HG03060 (cell line): ENCODE results near the gene NPAS4.
"Not testable (repeated sequence)": the region's sequence is repeated elsewhere in the genome, so short reads cannot be mapped to it uniquely, and the experiment has no call there.

Source experiments
- ATAC-seq: cut with Tn5 transposase; IDR thresholded peaks from one replicate; pipeline ENCODE4 v1.9.1; 2021; ENCODE audit warnings: low read depth, moderate number of reproducible peaks; ENCODE audit not compliant: unreplicated experiment

NPAS4 gene

GRCh38 chr11:66415423-66415822 lies 5.4 kb upstream of the NPAS4 start:
- no peak for ATAC-seq

DNA sequence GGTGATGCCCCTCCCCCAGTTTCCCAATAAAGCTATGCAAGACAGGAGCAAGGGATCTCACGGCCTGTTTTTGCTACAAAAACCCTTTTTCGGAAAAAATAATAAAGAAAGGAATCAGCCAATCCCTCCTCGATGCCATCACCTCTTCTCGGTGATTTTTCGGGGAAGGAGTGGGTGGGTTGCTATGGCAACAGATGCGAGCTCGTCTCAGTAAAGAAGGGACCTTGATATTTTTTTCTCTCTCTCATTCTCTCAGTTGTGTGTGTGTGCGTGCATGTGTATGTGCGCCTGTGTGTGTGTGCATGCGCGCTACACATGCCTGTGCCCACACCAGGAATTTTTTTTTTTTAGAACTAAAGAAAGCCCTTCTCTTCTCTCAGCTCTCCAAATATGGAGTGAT lies 3.8 kb upstream of the NPAS4 start:
- no peak for ATAC-seq

DNA sequence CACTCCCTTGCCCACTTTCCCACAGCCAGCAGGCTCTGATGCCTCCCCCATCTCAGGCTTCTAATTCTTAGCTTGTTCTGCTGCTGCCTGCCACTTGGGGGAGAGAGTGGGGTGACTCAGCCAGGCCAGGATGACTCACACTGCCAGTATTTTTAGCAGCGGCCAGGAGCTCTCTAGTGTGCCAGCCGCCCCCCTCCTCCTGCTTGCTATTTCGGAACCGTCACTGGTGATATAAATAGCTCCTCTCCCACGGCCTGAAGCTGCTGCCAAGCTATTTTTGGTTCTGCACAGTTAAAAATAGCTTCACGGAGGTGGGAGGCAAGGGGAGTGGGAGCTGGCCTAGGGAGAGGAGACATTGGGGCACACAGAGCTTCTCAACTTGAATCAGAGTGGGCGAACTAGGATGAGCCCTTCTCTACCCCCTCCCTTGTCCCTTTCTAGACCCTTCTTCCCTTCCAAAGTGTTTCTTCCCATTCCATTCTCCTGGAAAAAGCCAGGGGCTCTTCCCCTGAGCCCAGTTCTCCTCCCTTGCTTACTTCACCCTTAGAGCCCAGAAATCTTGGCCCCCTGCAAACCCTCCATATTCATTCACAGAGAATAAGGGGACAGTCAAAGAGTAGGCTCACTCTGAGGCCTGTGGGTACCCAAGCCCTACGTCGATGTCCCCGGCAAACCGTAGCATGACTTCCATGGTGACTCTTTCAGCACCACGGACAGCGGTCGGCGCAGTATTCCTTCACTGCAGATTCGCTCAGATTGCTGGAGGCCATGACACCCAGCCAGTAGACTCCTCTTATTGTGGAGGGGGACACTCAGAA lies 2.5 kb upstream of the NPAS4 start:
- no peak for ATAC-seq

- no peak for ATAC-seq
Measured at GRCh38 chr11:66418986-66419308, 1.9 kb upstream of the NPAS4 start.

DNA sequence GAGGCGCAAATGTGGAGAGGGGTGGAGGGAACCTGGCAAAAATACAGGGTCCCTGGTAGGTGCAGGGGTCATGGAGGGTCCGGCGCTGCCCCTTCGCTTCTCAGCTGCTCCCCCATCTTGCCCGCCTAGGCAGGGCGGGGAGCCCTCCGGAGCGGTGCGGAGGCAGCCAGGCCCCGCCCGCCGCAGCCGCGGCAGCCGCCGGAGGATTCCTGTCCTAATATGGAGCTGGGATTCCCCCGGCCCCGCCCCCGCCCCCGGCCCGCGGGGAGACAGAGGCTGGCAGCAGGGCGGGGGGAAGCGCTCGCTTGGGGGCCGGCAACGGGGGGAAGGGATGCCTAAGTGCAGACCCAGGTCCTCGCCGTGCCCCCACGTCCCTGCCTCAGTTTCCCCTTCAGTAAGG lies 1.0 kb upstream of the NPAS4 start:
- ATAC-seq = no peak

DNA sequence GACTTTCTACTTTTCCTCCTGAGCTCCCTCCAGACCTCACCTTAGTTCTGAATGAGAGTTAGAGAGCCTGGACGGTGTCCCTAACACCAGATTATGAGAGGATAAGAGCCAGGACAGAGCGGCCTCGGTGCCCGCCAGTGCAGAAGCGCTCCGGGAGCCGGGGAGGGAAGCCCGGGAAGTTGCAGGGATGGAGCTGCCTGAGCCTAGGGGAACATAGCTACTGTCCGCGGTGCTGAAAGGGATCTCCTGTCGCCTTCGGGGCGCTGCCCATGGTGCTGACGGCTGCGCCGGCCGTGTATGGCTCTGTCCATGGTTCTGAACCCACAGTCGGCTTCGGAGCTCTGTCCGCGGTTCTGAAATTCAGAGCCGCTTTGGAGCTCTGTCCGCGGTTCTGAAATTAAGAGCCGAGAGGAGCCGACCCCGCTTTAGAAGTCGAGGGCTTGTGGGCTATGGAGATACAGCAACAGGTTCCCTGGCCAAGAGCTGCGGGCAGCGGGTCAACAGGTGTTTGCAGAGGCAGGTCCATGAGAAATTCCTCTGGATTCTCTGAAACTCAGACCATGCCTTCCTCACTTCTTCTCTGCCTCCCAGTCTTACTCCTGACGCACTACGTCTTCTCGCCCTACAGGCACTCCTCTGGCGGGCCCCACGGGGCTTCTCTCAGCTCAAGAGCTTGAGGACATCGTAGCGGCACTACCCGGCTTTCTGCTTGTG lies 814 bp downstream of the NPAS4 start:
- ATAC-seq = no peak

GRCh38 chr11:66426314-66426713 lies 5.5 kb downstream of the NPAS4 start:
- ATAC-seq = no peak

- no peak for ATAC-seq
Measured at GRCh38 chr11:66428933-66429332, 8.1 kb downstream of the NPAS4 start.

DNA sequence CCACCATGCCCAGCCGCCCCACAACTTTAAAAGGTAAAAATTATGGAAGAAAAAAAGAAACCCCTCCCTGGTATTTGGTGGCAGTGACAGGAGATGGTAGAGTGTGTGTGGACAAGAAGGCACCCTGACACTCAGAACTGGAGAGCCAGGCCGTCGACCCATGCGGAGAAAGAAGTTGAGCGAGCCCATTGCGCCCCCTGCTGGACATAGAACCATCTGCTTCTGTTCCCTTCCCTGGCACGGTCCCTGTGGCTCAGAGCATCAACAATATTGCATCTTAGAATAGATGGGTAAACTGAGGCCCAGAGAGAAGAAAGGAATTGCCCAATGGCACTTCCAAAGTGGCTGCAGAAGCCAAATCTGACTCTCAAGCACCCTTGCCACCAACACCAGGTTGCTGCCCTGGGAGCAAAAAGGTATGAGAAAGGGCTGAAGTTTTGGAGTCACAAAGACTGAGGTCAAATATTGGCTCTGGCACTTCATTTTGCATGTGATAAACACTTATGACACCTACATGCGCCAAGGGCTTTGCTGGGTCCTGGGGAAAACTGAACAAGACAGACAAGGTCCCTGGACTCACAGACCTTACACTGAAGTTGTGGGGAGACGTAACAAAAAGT lies 9.3 kb downstream of the NPAS4 start:
- no peak for ATAC-seq

DNA sequence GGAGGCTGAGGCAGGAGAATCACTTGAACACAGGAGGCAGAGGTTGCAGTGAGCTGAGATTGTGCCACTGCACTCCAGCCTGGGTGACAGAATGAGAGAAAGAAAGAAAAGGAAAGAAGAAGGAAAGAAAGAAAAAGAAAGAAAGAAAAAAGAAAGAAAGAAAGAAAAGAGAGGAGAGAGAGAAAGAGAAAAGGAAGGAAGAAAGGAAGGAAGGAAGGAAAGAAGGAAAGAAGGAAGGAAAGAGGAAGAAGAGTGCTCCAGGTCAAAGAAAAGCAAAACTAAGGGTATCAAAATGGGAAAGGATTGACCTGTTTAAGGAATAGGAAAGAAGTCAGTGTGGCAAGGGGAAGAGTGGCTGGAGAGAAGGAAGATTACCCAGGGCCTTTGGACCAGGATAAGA lies 10.5 kb downstream of the NPAS4 start:
- ATAC-seq = not testable (repeated sequence)

DNA sequence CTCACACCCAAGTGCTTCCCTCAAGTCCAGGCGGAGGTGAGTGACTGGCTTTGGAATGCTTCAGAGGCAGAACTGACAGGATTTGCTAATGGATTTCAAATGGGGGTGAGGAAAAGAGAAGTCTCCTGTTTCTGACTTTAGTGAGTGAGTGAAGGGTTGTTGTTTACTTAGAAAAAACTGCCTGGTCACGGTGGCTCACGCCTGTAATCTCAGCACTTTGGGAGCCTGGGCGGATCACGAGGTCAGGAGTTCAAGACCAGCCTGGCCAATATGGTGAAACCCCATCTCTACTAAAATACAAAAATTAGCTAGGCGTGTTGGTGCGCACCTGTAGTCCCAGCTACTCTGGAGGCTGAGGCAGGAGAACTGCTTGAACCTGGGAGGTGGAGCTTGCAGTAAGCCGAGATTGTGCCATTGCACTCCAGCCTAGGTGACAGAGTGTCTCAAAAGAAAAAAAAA lies 11.1 kb downstream of the NPAS4 start:
- ATAC-seq = not testable (repeated sequence)

DNA sequence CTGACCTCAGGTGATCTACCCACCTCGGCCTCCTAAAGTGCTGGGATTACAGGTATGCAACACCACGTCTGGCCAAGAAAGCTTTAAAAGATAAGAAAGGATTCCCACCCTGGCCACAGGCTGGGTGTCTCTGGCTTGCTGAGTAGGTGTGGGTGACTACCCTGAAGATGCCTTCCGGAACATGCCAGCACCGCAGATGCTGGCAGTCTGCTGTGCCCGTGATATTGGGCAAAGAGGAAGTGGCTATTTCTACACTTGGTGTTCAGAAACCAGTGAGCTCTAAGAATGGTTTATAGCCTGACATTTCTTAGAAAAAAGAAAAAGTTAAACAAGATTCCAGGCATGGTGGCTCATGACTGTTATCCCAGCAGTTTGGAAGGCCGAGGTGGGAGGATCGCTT lies 11.8 kb downstream of the NPAS4 start:
- no peak for ATAC-seq

DNA sequence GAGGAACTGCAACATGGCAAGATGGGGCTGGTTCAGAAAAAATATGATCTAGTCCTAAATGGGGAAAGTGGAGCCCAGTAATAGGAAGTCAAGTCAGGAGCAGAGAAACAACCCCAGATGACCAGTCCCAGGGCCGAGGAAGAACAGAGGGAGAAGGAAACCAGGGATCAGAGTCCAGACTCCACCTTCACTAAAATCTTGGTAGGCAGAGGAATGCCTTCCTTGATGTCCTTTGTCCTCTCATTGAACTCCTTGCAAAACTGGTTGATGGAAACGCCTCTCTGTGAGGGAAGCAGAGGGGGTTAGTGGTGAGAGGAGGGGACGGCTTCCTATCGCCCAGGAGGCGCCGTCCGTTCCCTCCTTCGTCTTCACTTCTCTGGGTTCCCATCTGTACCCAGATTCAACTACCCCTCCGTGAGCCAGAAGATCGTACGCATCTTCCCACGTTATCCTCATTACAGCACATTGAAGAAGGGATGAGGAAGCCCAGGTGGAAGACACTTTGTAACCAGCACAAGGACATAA lies 17.2 kb downstream of the NPAS4 start:
- no peak for ATAC-seq

DNA sequence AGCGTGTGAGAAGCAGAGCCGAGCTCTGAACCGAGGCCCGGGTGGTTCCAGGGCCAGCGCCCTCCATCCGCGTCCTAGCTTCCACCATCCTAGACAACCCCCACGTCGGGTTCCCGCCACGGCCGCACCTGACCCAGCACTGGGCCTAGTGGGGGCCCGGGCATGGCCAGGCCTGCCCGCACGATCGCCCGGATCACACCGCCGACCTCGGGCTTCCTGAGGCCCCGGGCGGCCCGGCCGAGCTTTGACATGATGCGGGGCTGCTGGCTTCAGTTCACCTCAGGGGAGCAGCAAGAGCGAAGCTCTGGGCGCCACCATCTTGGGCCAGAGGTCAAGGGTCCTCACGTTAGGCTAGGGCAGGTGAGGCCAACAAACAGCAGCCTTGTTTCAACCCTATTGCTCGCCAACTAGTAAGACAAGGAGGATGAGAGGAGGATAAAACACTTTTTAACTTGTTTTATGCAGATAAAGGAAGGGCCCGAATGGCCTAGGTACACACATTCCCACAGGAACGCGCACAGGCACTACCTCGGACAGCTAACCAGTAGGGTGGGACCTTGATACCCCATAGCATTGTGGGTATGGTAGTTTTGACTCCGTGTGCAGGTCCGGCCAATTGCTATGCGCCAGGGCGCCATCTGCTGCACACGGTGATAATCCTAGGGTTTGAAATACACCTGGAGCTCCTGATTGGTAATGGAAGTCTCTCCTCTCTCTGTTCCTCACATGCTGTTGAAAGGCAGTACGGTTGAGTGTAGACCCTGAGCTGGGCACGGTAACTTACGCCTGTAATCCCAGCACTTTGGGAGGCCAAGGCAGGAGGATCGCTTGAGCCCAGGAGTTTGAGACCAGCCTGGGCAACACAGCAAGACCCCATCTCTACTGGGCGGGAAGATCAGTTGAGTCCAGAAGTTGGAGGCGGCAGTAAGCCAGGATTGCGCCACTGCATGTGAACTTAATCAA lies 17.9 kb downstream of the NPAS4 start, which contains the start of gene MRPL11:
MRPL11 (minus strand) TSS at position 345 of the 963 bp plus-strand sequence; CDS start at position 251, 94 bp downstream.
- ATAC-seq = peak; percentile 69

DNA sequence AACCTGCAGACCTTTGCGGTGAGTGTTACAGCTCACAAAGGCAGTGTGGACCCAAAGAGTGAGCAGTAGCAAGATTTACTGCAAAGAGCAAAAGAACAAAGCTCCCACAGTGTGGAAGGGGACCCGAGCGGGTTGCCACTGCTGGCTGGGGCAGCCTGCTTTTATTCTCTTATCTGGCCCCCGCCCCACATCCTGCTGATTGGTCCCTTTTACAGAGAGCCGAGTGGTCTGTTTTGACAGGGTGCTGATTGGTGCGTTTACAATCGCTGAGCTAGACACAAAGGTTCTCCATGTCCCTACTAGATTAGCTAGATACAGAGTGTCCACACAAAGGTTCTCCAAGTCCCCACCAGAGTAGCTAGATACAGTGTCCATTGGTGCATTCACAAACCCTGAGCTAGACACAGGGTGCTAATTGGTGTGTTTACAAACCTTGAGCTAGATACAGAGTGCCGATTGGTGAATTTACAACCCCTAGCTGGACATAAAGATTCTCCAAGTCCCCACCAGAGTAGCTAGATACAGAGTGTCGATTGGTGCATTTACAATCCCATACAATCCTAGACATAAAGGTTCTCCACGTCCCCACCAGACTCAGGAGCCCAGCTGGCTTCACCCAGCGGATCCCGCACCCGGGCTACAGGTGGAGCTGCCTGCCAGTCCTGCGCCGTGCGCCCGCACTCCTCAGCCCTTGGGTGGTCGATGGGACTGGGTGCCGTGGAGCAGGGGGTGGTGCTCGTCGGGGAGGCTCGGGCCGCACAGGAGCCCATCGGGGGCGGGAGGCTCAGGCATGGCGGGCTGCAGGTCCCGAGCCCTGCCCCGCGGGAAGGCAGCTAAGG lies 19.5 kb downstream of the NPAS4 start:
- not testable (repeated sequence) for ATAC-seq

DNA sequence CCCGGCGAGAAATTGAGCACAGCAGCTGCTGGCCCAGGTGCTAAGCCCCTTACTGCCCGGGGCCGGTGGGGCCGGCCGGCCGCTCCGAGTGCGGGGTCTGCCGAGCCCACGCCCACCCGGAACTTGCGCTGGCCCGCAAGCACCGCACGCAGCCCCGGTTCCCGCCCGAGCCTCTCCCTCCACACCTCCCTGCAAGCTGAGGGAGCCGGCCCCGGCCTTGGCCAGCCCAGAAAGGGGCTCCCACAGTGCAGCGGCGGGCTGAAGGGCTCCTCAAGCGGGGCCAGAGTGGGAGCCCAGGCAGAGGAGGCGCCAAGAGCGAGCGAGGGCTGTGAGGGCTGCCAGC lies 20.1 kb downstream of the NPAS4 start:
- not testable (repeated sequence) for ATAC-seq

GRCh38 chr11:66443602-66444001 lies 22.8 kb downstream of the NPAS4 start:
- no peak for ATAC-seq

DNA sequence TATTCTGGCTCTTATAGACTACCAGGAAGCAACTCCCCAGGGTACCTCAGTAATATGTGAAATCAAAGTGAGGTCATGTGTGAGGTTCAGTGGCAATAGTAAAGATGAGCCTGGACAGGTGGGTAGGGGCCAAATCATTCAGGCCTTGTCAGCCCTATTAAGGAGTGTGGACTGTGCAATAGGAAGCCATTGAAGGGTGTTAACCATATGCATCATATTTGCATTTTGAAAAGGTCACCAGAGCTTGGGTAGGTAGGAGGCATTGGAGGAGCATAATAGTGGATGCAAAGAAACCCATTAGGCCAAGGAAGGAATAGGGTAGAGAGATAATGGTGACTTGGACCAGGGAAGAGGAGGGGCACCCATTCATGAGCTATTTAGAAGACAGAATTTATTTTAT lies 26.2 kb downstream of the NPAS4 start:
- no peak for ATAC-seq

DNA sequence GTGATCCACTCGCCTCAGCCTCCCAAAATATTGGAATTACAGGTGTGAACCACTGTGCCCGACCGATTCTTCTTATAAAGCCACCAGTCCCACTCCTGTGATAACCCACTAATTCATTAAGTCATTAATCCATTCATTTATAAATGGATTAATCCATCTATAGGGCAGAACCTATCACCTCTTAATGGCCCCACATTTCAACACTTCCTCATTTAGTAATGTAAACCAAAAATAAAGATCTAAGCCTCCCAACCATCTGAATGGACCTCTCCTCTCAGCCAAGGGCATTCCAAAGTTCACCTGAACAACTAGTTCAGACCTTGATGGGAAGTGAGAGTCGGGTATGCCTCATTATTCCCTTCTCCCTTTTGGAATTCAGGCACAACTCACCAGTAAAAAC lies 27.7 kb downstream of the NPAS4 start:
- no peak for ATAC-seq
